VCaP (cell line): ENCODE results near the gene RAB4A.
"Not testable (repeated sequence)": the region's sequence is repeated elsewhere in the genome, so short reads cannot be mapped to it uniquely, and the experiment has no call there.

Experiments used
- H3K27ac ChIP-seq: fragments of 450-650 bp; 2 replicates; pipeline ENCODE4 v1.5.1; 2017
- TF ChIP-seq, protein P1 (sequence below): fragments of 450-650 bp; conservative IDR thresholded peaks from 2 replicates; pipeline ENCODE4 v1.5.1; 2017; ENCODE audit warnings: mild to moderate bottlenecking, moderate library complexity

RAB4A gene

DNA sequence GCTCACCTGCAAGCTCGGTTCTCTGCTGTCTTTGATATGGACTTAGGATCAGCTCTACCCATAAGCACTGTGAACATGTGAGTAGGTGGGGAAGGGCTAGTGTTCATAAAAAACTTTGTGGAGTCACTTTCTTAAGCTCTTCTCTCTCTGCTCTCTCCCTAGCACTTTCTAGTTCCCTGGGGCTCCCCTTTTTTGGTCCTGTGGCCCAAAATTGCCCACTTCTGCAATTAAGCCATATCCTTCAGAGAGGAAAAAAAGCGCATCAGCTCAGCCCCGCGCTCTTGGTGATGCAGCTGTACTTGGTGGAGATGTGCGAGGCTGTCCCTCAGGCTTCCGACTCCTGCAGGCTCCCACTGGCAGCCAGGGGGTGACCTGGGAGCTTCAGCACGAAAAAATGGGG, 48.6 kb downstream of the RAB4A start:
- TF ChIP-seq, protein P1, sequence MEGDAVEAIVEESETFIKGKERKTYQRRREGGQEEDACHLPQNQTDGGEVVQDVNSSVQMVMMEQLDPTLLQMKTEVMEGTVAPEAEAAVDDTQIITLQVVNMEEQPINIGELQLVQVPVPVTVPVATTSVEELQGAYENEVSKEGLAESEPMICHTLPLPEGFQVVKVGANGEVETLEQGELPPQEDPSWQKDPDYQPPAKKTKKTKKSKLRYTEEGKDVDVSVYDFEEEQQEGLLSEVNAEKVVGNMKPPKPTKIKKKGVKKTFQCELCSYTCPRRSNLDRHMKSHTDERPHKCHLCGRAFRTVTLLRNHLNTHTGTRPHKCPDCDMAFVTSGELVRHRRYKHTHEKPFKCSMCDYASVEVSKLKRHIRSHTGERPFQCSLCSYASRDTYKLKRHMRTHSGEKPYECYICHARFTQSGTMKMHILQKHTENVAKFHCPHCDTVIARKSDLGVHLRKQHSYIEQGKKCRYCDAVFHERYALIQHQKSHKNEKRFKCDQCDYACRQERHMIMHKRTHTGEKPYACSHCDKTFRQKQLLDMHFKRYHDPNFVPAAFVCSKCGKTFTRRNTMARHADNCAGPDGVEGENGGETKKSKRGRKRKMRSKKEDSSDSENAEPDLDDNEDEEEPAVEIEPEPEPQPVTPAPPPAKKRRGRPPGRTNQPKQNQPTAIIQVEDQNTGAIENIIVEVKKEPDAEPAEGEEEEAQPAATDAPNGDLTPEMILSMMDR = no peak
- H3K27ac ChIP-seq = no peak overlapping the region

DNA sequence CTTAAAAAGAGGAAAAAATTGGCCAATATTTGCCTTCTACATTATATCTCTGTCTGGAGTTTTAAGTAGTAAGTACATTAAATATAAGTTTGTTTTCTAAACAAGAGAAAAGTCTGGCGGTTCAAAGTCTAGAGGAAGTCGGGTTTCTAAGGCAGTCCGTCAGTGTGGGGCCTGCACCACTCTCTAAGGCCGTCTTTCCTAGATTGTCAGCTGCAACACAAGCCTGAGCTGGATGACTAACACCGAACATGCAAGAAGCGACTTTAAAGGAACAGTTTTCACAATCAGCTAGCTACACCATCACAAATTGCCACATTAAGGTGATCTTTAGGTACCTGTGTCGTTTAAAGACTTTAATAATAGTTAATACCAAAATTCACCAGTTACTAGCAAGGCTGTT, 52.3 kb downstream of the RAB4A start:
- H3K27ac ChIP-seq = no peak overlapping the region
- TF ChIP-seq, protein P1 = no peak

DNA sequence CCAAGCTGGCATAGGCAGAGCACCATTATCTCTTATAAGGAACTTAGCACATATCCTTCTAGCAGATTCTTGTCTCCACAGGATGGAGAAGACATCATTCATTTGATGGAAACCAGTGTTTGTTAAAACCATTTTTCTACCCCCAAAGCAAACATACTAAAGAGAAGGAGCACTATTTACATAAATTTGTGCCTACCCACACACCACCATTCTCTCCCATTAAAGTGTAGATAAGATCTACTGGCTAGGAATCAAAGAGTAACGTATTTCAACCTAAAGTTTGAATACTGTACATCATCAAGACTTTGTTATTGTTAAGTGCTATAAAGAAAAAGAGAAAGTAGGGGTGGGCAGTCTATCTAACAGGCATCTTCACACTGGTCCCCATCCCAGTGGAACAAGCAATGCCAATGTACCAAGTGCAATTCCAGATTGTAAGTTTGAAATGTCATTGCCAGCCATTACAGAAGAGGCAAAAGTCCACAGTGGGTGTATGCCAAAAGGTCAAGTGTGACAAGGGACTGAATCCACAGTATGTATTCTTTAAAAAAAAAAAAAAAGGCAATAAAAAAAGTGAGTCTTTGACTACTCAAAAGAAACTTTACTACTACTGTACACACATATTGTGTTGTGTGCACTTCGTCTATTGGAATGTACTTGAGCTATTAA, 53.1 kb downstream of the RAB4A start:
- H3K27ac ChIP-seq = no peak overlapping the region
- TF ChIP-seq, protein P1 = no peak

DNA sequence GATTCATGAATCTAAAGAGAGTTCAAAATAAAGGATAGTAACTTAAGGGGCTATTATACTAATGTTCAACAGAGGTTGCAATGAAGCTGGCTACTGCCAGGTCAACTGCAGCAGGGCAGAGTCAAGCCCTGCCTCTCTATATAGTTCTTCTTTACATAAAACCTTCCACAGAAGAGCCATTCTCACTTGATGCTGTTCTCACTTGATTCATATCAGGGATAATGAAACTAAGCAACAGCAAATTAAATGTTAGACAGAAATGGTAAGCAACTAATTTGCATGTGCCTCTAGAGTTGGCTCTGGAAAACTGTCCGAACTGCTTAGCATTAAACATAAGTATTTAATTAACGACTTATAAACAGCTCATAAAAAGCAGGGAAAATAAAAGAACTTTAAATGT, 54.5 kb downstream of the RAB4A start:
- TF ChIP-seq, protein P1 = no peak
- H3K27ac ChIP-seq = no peak overlapping the region; the same call in 1 of the 2 replicates

DNA sequence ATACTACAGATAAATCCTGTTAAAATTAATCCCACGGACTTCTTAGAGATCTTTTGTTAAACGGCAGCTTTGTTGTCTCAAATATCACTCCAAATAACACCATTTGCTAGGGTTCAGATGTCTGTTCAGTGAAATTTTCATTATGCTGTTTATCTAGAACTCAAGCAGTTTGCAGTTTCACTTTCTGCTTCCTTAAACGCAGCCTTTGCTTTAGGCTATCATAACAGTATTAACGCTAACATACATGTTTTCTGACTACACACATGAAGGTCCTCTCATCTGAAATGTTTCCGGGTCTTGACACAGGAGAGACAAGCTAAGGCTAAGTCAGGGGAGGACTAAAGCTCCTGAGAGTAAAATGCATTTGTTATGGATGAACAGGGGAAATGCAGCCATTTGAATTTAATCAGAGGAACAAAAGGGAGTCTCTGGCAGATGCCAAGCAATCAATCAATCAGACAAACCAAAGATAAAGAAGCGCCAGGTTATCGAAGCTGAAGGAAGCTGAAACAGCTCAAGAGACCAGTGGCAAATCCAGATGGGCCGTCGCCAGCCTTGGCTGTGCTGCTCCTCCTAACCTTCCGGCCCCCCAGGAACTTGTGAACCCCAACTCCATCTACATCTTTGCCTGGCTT, 55.1 kb downstream of the RAB4A start:
- TF ChIP-seq, protein P1 = no peak
- H3K27ac ChIP-seq = no peak overlapping the region; the same call in 1 of the 2 replicates

DNA sequence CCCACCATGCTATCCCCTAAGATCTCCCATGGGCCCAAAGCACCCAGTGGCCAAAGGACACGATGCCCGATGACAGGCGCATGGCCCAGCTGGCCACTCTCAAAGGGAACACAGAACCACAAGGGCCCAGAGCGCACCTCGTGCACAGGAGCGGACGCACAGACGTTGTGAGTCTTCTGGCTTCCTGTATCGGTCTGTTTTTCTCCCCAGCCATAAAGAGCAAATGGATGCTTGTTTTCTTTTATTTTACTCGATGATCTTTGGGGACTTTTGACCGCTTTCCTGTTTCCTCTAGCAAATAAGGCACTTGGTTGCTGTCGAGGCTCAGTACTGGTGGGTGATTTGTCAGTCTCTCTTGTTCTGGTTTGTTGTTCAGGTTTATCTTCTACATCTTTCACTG, 55.7 kb downstream of the RAB4A start:
- TF ChIP-seq, protein P1 = no peak
- no peak overlapping the region for H3K27ac ChIP-seq

DNA sequence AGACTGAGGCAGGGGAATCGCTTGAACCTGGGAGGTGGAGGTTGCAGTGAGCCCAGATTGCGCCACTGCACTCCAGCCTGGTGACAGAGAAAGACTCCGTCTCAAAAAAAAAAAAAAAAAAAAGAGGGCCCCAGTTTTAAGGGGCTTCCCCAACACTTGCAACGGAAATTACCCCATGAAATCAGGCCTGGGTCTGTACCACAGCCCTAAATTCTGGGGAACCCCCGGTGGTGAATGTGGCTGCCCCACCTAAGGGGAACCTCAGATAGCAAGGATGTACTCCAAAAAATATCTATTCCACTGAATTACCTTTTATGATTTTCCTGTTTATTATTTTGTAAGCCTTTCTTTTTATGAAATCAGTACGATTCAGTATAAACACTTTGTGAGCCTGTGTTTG, 56.9 kb downstream of the RAB4A start:
- H3K27ac ChIP-seq = not testable (repeated sequence)

DNA sequence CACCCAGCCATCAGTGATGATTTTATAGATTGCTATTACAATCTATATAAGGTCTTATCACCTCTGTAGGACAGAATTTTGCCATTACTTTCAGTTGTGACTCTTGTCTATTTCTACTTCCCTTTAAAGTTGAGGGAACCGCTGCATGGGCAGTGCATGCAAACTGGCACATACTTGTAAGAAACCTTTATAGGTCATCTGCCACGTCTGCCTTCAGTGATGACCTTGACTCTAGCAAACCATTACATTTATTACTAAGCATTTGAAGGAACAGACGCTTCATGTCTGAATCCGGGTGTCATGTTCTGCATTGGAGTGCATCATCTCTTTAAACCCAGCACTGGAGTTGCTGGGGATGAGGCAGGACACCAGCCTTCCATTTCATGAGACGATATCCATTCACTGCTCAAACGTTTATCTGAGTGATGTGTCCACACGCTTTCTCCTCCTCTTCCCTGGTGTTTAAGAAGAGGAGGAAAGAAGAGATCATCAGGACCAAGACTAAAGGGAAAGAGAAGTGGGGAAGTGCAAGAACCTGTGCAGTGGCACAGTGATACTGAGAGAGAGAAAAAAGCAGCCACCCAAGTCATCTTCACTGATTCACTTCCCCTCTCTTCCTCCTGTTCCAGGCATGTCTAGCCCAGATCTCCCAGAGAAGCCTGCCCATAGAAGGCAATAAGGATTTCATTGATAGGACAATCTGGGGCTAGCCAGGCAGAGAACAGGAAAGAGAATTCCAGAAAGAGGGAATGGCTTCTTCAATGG, 57.9 kb downstream of the RAB4A start:
- TF ChIP-seq, protein P1 = no peak
- no peak overlapping the region for H3K27ac ChIP-seq
